Mesothelial cell of epicardium (in vitro differentiated cells): ENCODE results near the gene OSBPL5. TPM values are rescaled to one million over a fixed set of nuclear protein-coding genes. Genes with fewer than 3 reads are reported as not detected.

Source experiments
- DNase-seq, 2 experiments: peaks; one replicate each; pipeline ENCODE4 v3.0.0; 2021; ENCODE audit warnings: low spot score in 2 of 2; ENCODE audit not compliant: unreplicated experiment in 2 of 2
- H3K27ac Mint-ChIP-seq: 2 replicates; pipeline ENCODE4 v1.8.0; 2021; ENCODE audit warnings: mixed read lengths
- H3K27me3 Mint-ChIP-seq: 2 replicates; pipeline ENCODE4 v1.8.0; 2021; ENCODE audit warnings: low read depth, mixed read lengths
- H3K36me3 Mint-ChIP-seq: 2 replicates; pipeline ENCODE4 v1.8.0; 2021; ENCODE audit warnings: mixed read lengths
- H3K4me1 Mint-ChIP-seq: 2 replicates; pipeline ENCODE4 v1.8.0; 2021; ENCODE audit warnings: mixed read lengths
- H3K4me3 Mint-ChIP-seq: 2 replicates; pipeline ENCODE4 v1.8.0; 2021; ENCODE audit warnings: mild to moderate bottlenecking, moderate library complexity, mixed read lengths
- H3K9me3 Mint-ChIP-seq: 2 replicates; pipeline ENCODE4 v1.8.0; 2021; ENCODE audit warnings: mixed read lengths
- CTCF ChIP-seq: fragments of 200-600 bp; sonication (generic); IDR thresholded peaks from one replicate; pipeline ENCODE4 v1.5.0; 2021; ENCODE audit warnings: antibody characterized with exemption; ENCODE audit not compliant: unreplicated experiment
- total RNA-seq: library from RNA; stranded (reverse); gene quantifications from 3 replicates; pipeline ENCODE4 v1.2.1, GENCODE V29; 2021

The OSBPL5 gene
- total RNA-seq, 1 donor from 2014 or later = 37.1 TPM

DNA sequence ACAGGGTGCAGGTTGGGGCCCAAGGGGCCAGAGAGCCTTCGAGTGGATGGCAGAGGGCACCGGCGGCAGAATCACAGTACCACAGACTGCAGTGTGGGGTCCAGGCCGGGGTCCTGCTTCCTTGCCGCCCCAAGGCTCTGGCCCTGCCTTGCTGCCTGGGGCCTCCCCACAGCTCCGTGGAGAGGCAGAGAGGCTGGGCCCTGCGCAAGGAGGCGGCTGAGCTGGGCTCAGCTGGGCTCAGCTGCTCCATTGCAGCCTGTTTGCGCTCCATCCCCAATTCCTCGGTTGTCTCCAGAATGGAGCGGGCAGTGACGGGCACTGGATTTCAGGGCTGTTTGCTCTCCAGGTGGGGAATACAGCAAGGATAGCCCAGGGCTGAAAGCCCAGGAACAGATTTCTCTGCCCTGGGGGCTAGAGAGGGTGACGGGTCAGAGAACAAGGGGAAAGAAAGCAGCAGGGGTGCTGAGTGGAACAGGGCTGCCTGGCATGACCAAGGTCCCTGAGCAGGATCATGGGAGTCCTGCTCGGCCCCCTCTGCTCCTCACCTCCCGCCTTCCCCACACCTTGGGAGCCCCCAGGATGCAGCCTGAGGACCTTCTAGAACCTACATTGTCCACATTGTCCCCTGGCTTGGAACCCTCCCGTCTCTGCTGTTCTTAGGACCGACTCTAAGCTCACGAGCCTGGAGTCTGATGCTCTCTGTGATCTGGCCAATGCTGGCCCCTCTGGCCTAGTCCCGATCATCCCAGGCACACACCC, 34.6 kb upstream of the OSBPL5 start:
- no peak overlapping the region for H3K27ac Mint-ChIP-seq
- peaks cover 55% of the 10 kb centered on the region for H3K27me3 Mint-ChIP-seq
- no peaks in the 10 kb centered on the region for H3K36me3 Mint-ChIP-seq

DNA sequence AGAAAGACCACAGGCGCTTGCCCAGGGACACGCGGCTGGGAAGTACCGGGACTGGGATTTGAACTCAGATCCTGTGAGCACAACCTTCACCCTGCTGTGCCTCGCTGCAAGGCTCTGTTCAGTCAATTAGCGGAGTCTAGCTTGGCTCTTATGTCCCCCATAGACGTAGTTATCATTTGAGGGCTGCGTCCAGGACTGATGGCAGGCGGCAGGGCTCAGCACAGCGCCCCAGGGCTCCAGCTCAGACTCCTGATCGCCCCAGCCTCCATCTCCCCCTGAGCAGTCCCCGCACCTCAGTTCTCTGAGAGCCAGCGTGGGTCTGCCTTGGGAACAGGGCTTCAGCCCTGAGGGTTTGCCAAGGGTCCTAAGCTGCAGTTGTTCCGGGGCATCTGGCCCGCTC, 33.7 kb upstream of the OSBPL5 start:
- Mint-ChIP-seq H3K27ac (no peak overlapping the region), H3K4me1 (peaks cover 3% of the 10 kb centered on the region), H3K4me3 (no peak overlapping the region), H3K9me3 (no peaks in the 10 kb centered on the region), H3K36me3 (no peaks in the 10 kb centered on the region), H3K27me3 (peaks cover 48% of the 10 kb centered on the region)
- peak; percentile 13 to 21 for DNase-seq
- TF ChIP-seq CTCF = no peak

More for the DNA sequence above, 34.6 kb upstream of the OSBPL5 start:
- H3K4me1 Mint-ChIP-seq = peaks cover 3% of the 10 kb centered on the region
- H3K9me3 Mint-ChIP-seq = no peaks in the 10 kb centered on the region
- peak; percentile 13 to 32 for DNase-seq
- no peak overlapping the region for H3K4me3 Mint-ChIP-seq
- no peak for TF ChIP-seq CTCF

DNA sequence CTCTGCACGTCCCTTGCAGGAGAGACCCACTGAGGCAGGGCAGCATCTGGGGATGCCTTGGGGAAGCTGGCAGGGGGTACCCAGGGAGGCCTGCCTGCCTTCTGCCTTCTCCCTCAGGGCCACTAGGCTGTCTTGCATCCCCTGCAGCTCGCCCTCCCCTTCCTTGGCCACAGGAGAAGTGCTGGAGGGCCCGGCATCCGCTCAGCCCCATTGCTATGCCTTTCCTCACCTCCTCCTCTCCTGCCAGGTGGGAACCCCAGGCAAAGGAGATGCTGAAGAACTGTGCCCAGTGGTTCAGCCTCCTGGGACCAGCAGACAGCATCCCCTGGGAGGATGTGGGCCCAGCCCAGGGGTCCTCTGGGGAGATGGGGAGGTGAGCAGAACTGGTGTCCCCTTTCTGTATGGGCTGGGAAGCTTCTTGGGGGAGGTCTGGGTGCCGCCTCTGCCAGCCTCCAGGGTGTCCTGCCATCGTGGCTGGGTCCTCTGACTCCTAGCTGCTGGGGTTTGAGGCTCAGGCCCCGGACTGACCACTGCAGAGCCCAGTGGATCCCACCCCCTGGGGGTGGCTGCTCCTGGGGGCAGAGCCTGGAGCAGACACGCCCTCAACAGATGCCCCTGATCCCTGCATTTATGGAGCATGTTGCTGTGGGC, 32.9 kb upstream of the OSBPL5 start:
- Mint-ChIP-seq H3K27me3 (peaks cover 40% of the 10 kb centered on the region), H3K36me3 (no peaks in the 10 kb centered on the region), H3K4me1 (peaks cover 3% of the 10 kb centered on the region), H3K27ac (no peak overlapping the region), H3K4me3 (no peak overlapping the region), H3K9me3 (no peaks in the 10 kb centered on the region)
- TF ChIP-seq CTCF = no peak
- peak in 1 of 2 experiments; percentile 8 for DNase-seq

GRCh38 chr11:3197044-3197695, 32.1 kb upstream of the OSBPL5 start:
- H3K4me1 Mint-ChIP-seq = peaks cover 3% of the 10 kb centered on the region
- no peaks in the 10 kb centered on the region for H3K36me3 Mint-ChIP-seq
- DNase-seq = peak in 1 of 2 experiments; percentile 14
- peaks cover 31% of the 10 kb centered on the region for H3K27me3 Mint-ChIP-seq
- no peak overlapping the region for H3K27ac Mint-ChIP-seq
- TF ChIP-seq CTCF = no peak
- no peak overlapping the region for H3K4me3 Mint-ChIP-seq
- no peaks in the 10 kb centered on the region for H3K9me3 Mint-ChIP-seq

GRCh38 chr11:3196161-3197043, 31.3 kb upstream of the OSBPL5 start:
- peak in 1 of 2 experiments; percentile 17 for DNase-seq
- H3K4me3 Mint-ChIP-seq = no peak overlapping the region
- no peaks in the 10 kb centered on the region for H3K9me3 Mint-ChIP-seq
- no peaks in the 10 kb centered on the region for H3K36me3 Mint-ChIP-seq
- TF ChIP-seq CTCF = no peak
- no peak overlapping the region for H3K27ac Mint-ChIP-seq
- peaks cover 24% of the 10 kb centered on the region for H3K27me3 Mint-ChIP-seq
- peaks cover 3% of the 10 kb centered on the region for H3K4me1 Mint-ChIP-seq
